ENCODE measurements around the gene S100A3.
"Not testable (repeated sequence)": the region's sequence is repeated elsewhere in the genome, so short reads cannot be mapped to it uniquely, and the experiment has no call there.

Gene S100A3, protein sequence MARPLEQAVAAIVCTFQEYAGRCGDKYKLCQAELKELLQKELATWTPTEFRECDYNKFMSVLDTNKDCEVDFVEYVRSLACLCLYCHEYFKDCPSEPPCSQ

DNA sequence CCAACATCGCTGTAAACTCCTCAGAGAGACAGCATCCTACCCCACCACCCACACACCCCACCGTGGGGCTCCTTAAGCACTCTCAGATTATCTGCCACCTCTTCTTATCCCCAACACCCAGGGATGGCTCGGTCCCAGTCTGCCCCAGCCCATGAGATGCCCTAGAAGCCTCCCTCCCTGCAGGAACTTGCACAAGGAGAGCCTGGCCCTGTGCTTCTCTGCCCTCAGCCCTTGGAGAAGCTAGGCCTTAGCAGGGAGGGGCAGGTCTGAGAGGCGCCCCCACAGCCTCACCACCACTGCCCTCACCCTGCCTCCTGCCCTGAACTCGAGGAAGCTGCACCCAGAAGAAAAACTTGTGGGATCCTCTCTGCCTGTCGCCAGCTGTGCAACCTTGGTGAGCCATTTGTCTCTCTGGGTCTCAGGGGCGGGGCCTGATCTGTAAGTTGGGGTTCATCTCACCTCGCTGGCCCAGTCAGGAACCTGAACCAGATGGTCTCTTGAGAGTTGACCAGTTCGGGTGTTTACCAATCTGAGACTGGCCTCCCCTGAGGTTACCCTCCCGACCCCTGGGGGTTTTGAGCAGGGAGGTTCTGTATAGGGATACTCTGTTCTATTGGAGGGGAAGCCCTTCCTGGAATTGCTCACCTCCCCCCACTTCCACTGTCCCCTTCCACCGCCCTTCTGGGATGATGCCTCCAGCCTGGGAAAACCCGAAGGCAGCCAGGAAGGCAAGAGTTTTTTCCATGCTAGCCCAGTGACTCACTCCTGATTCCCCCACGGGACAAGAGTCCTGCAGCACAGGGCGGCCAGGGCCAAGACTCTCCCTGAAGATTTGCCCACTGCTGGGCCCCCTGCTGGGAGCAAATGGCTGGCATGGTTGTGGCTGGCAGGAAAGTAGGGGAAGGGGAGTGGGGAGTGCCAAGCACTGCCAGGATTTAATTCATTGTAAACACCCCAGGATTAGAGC lies at the start of gene S100A3:
S100A3 (minus strand) TSS at position 537 of the 967 bp plus-strand sequence. CDS start 773 bp downstream, outside the sequence.
- no peak for FAIRE-seq

DNA sequence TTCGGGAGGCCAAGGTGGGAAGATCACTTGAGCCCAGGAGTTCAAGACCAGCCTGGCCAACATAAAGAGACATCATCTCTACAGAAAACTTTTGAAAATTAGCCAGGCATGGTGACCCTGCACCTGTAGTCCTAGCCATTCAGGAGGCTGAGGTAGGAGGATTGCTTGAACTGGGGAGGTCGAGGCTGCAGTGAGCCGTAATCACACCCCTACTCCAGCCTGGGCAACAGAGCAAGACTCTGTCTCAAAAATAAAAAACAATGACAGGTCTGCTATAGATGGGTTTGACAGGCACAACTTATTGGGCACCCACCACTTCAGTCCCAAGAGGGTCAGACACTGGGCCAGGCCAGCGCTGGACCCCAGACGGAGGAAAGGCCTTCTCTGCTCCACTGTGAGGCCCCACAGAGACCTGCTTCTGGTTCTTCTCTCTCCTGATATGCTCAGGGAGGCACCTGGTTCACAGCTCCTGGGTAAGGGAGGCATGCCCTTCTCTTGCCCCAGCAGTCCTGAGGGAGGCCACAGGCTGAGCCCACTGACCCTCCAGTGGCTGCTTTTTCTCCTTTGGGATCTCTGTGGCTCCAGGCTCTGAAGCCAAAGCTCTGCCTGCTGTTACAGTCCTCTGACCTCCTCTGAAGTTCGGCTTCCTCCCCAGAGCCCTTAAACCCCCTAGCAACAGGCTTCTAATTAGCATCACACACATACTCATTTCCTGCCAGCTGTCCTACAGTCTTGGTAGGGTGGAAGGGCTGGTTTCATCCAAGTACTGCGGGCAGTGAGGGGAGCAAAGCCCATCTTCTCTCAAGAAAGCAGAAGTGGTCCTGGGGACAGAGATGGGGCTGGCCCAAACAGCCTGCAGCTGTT lies 49.5 kb upstream of the S100A3 start:
- no peak for FAIRE-seq

DNA sequence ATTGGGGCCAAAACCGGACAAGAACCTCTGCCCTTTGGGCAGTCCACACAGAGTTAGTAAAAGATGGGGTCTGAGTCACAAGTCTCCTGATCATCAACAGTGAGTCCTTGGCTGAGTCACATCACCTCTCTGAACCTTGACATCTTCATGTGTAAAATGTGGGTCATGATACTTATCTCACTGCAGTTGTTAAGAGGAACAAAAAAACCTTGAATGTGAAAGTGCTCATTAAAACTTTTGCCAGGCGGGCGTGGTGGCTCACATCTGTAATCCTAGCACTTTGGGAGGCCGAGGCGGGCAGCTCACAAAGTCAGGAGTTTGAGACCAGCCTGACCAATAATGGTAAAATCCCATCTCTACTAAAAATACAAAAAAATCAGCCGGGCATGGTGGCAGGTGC lies 48.1 kb upstream of the S100A3 start:
- no peak for FAIRE-seq

DNA sequence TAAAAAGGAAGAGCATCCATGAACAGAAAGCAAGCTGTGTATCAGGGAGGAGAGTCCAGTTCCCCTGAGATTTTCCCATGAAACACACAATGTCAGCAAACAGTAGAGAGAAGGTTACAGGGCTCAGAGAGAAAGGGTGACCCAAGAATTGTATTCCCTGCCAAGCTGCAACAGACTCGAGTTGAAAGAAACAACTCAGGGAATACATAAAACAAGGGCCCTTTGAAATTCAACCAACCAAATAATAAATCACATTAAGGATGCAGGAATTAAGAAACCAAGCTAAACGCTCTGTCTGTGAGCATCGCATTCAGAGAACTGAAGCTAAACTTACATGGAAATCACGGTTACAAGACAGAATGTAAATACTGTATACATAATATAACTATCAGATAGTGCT lies 43.7 kb upstream of the S100A3 start:
- no peak for FAIRE-seq

DNA sequence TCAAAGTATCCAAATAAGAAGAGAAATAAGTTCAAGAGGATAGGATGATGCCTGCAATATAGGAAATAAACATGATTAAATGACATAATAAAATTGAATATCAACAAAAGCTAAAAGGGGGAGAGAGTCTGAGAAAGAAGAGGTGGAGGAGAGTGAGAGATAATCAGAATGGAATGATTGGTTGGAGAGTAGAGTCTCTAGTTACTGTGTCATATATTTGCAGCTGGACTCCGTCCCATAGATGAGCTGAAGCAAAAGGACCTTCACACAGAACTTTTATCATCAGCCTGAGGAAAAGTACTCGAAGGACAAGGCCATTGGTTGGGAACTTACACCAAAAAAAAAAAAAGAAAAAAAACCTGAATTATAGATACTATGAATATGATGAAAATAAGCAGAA lies 39.4 kb upstream of the S100A3 start:
- no peak for FAIRE-seq

DNA sequence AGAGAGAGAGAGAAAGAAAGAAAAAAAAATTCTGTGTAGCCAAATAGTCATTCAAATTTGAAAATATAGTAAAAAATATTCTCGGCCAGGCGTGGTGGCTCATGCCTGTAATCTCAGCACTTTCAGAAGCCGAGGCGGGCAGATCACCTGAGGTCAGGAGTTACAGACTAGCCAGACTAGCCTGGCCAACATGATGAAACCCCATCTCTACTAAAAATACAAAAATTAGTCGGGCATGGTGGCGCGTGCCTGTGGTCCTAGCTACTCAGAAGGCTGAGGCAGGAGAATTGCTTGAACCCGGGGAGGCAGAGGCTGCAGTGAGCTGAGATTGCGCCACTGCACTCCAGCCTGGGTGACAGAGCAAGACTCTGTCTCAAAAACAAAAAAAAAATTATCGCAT lies 39.0 kb upstream of the S100A3 start:
- not testable (repeated sequence) for FAIRE-seq

DNA sequence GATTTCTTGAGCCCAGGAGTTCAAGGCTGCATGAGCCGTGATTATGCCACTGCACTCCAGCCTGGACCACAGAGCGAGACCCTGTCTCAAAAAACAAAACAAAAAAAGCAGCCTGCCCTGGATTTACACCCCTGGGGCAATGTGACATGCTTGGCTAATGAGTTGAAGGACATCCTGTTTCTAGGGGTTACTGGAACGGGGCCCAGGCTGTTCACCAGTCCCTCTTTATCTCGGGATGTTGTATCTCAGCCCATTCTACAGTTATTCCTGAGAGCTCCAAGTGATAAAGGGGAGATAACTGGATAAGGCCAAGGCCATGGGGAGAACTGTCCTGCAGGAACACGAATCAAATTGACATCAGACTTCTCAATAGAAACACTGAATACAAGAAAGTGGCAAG lies 38.3 kb upstream of the S100A3 start:
- FAIRE-seq, result no peak

DNA sequence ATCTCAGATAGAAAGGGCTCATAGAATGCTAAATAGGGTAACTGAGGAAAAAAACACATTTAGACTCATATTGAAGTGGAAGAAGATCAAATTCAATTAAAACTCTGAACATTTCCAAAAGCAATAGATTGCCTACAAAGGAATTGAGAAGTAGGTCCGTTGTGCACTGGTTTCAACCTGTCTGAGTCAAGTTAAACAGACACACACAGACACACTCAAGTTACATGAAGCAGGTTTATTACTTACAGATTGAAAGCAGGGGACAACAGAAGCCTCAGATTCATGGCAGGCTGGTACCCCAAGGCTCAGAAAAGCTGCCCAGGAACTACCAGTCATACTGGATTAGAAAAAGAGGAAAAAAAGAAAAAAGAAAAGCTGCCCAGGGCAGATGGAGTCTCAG lies 37.3 kb upstream of the S100A3 start:
- no peak for FAIRE-seq

DNA sequence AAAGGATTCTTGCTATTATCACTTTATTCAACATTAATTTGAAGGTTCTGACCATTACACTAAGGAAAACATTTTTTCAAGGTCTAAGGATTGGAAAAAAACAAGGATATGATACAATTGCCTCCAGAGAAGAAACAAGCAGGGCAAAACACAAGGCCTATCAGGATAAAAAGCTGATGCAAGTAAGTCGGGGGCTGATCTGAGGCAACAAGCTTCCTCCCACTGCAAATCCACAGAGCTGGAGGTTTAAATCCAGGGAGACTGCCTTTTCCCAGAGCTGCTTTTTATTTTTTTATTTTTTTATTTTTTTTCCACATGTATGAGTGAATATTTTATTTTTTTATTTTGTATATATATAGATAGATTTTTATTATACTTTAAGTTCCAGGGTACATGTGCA lies 35.9 kb upstream of the S100A3 start:
- no peak for FAIRE-seq

DNA sequence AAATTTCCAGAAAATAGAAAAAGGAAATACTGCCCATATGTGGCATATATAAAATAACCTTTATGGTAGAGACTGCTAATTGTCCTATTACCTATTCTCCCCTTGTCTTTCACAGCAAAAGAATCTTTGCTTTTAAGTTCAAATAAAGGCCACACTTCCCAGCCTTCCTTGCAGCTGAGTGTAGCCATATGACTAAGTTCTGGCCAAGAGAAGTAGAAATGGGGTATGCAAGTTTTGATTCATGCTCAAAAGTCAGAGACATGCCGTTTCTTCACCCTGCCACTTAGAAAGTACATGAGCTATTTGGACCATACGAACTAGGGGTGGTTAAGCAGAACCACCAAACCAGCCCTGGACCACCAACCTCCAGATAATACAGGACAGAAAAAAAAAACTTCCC lies 34.9 kb upstream of the S100A3 start:
- FAIRE-seq, result peak; percentile 25

DNA sequence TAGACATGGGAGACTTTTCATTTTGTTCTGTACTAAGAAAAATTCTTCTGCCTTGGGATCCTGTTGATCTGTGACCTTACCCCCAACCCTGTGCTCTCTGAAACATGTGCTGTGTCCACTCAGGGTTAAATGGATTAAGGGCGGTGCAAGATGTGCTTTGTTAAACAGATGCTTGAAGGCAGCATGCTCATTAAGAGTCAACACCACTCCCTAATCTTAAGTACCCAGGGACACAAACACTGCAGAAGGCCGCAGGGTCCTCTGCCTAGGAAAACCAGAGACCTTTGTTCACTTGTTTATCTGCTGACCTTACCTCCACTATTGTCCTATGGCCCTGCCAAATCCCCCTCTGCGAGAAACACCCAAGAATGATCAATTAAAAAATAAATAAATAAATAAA lies 34.5 kb upstream of the S100A3 start:
- not testable (repeated sequence) for FAIRE-seq

DNA sequence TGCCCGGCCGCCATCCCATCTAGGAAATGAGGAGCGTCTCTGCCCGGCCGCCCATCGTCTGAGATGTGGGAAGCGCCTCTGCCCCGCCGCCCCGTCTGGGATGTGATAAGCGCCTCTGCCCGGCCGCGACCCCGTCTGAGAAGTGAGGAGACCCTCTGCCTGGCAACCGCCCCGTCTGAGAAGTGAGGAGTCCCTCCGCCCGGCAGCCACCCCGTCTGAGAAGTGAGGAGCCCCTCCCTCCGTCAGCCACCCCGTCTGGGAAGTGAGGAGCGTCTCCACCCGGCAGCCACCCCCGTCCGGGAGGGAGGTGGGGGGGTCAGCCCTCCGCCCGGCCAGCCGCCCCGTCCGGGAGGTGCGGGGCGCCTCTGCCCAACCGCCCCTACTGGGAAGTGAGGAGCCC lies 33.8 kb upstream of the S100A3 start:
- not testable (repeated sequence) for FAIRE-seq

DNA sequence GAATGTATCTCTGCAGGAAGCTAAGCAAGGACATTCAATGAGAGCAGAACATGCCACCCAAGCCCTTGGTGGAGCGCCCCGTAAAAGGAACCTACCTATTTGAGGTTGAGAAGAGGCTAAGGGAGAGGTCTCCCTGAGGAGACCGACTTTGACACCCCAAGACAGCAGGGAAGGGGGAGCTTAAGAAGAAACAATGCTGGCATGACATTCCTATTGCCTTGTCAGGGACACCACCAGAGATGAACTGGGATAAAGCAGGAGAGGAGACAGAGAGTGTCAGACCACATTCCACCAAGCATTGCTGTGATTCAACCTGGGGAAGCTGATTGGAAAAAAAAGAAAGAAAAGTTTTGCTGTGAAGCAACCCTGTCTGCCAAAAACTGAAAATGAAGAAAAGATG lies 29.9 kb upstream of the S100A3 start:
- no peak for FAIRE-seq

DNA sequence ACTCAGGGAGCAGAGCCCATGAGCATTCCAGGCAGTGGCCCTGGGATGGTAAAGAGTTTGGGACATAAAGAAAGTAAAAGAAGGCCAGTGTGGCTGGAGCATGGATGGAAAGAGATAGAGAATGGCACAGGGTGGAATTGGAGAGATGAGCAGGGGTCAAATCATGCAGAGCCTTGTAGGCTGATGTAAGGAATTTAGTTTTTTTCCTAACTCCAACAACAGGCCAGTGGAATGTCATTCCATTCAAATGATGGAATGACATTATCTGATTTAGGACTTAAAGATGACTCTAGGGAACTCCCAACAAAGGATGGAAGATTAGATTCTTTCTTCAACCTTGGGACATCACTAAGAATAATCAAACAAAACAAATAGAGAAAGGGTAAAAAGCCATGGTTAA lies 29.4 kb upstream of the S100A3 start:
- no peak for FAIRE-seq

DNA sequence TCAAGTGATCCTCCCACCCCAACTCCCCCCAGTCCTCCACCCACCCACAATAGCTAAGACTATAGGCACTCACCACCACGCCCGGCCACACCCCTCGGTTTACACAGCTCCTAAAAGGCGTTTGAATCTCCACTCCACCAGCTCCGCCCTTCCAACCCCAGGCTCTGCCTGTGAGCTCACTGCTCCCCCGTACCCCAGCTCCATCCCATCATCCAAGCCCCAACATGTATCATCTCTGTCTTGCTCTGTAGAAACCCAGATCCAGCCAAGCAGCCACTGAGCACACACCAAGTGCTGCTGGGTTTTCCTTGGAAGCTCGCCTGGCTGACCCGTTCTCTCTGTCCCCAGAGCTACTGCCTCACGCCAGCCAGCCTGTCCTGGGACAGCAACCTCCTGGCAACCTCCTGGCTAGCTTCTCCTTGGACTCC lies 28.6 kb upstream of the S100A3 start:
- FAIRE-seq, result no peak

DNA sequence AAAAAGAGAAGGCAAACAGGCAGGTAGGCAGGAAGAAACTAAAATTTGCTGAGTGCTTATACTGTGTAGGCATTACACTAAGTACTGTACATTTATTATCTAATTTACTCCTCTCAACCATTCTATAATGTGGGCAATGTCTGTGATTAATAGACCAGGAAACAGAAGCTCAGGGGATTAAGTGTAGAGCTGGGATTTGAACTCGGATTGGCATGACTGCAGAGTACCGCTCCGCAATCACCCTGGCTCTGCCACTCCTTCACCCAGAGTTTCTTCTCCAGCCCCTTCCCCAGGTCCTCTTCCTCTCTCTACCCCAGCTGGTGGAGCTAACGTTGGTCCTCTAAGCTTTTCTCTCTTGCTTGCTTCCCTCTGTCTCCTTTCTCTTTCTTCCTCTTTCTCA lies 28.1 kb upstream of the S100A3 start:
- FAIRE-seq, result no peak

DNA sequence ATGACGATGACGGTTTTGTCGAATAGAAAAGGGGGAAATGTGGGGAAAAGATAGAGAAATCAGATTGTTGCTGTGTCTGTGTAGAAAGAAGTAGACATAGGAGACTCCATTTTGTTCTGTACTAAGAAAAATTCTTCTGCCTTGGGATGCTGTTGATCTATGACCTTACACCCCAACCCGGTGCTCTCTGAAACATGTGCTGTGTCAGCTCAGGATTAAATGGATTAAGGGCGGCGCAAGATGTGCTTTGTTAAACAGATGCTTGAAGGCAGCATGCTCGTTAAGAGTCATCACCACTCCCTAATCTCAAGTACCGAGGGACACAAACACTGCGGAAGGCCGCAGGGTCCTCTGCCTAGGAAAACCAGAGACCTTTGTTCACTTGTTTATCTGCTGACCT lies 26.4 kb upstream of the S100A3 start:
- not testable (repeated sequence) for FAIRE-seq

DNA sequence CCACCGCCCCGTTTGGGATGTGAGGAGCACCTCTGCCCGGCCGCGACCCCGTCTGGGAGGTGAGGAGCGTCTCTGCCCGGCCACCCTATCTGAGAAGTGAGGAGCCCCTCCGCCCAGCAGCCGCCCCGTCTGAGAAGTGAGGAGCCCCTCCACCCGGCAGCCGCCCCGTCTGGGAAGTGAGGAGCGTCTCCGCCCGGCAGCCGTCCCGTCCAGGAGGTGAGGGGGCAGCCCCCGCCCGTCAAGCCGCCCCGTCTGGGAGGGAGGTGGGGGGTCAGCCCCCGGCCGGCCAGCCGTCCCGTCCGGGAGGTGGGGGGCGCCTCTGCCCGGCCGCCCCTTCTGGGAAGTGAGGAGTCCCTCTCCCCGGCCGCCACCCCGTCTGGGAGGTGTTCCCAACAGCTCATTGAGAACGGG lies 26.0 kb upstream of the S100A3 start:
- FAIRE-seq, result not testable (repeated sequence)

DNA sequence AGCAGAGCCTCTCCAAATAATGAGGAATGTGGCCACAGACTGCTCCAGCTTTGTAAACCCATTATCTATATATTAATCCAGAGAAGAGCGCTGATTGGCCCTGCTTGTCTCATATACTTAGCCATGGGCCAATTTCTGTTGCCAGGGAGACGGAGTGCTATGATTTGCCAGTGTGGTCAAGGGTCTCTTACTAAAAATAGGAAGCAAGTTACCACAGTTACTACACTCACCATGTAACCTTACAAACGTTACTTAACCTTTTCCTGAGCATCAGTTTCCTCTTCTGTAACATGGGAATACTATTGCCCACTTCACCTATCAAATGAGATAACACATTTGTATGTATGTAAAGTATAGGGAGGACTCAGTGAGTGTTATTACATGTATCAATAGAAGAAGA lies 24.3 kb upstream of the S100A3 start:
- FAIRE-seq, result no peak

DNA sequence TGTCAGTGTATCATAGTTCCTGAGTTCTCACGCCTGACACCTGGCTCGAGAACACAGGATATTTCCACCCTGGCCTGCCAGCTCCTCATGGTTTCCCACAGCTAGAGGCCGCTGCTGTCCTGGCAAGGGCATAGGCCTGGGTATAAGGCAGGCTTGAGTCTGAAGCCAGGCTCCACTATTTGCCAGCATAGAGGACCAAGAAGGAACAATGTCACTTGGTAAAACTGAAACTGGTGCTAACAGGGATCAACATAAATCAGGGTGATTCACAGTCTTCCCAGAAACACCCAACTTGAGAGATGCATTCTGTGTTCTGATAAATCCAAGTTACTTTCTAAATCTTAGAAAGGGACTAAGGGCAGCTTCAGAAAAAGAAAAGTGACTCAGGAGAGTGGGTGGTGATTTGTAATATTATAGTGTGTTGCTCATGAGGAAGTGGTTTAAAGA lies 23.5 kb upstream of the S100A3 start:
- FAIRE-seq, result no peak

DNA sequence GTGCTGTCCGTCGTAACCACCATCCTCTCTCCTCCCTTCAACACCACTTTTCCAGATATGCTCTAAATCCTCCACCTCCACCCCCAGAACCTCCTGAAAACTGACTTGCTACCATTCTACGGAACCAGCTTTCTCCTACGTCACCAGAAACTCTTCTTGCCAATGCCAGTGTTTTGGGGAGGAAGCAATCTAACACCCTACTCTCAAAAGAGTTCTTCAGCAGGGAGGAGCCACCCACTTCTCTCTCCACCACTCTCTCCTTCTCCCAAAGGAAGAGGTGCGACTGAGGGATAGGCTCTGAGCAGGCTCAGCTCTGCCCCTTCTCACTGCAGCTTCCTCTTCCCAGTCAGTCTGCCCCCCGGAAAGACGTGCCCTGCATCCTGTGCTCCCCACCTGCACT lies 22.6 kb upstream of the S100A3 start:
- no peak for FAIRE-seq

DNA sequence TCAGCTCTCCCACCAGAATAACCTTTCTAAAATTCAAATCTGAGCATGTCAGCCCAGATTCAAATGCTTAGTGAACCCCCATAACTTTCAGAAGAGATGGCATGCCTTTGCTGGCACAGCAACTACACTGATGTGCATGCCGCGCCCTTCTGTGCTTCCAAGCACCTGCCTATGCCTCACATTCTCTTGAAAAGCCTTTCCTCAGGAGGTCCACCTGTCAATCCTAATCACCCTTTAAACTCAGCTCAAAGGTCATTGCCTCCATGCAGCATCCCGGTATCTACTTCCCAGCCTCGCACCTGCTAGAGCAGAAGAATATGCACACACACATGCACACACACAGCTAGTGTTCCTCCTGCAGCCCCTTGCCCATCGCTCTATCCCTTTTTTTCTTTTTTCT lies 21.8 kb upstream of the S100A3 start:
- no peak for FAIRE-seq

DNA sequence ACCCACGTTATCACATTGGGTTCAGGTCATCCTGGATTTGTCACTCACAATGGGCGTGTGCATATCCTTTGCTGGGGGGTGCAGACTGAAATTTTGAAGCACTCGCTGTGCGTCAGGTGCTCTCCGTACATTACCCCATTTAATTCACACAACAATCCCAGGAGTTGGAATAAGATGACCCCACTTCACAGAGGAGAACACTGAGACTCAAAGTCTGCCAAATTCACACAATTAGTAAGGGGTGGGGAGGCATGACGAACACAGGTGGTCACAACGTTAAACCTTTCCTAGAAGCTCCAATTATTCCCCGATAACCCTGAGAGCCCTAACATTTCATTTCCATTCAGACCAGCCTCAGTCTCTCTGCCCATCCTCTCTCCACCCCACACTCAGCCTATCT lies 20.4 kb upstream of the S100A3 start:
- FAIRE-seq, result no peak
